ENCODE data around the gene MAP3K6.

MAP3K6 gene

DNA sequence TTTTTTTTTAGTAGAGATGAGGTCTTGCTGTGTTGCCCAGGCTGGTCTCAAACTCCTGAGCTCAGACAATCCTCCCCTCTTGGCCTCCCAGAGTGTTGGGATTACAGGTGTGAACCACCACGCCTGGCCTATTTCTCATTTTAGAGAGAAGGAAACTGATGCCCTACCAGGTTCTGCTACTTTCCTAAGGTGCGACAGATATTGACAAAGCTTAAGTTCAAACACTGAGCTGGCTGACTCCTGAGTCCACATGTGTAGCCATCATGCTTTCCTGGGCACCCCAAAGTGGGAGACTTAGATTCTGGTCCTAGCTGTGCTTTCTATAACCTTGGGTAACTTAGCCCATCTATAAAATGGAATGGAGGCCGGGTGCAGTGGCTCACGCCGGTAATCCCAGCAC lies 49.9 kb downstream of the MAP3K6 start:
- no peak overlapping the region for H3K4me3 ChIP-seq (ENCODE audit: low read depth, low read length)
- TF ChIP-seq, protein P1, sequence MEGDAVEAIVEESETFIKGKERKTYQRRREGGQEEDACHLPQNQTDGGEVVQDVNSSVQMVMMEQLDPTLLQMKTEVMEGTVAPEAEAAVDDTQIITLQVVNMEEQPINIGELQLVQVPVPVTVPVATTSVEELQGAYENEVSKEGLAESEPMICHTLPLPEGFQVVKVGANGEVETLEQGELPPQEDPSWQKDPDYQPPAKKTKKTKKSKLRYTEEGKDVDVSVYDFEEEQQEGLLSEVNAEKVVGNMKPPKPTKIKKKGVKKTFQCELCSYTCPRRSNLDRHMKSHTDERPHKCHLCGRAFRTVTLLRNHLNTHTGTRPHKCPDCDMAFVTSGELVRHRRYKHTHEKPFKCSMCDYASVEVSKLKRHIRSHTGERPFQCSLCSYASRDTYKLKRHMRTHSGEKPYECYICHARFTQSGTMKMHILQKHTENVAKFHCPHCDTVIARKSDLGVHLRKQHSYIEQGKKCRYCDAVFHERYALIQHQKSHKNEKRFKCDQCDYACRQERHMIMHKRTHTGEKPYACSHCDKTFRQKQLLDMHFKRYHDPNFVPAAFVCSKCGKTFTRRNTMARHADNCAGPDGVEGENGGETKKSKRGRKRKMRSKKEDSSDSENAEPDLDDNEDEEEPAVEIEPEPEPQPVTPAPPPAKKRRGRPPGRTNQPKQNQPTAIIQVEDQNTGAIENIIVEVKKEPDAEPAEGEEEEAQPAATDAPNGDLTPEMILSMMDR (IDR thresholded peaks at IDR 0.05; ENCODE audit: borderline replicate concordance, insufficient read depth, low read depth, low read length) = no peak

GRCh38 chr1:27314737-27315136 lies 52.0 kb downstream of the MAP3K6 start:
- no peak overlapping the region for H3K4me3 ChIP-seq (ENCODE audit: low read depth, low read length)
- TF ChIP-seq, protein P1 (IDR thresholded peaks at IDR 0.05; ENCODE audit: borderline replicate concordance, insufficient read depth, low read depth, low read length) = no peak

GRCh38 chr1:27314169-27314568 lies 52.6 kb downstream of the MAP3K6 start:
- no peak overlapping the region for H3K4me3 ChIP-seq (ENCODE audit: low read depth, low read length)
- TF ChIP-seq, protein P1 (IDR thresholded peaks at IDR 0.05; ENCODE audit: borderline replicate concordance, insufficient read depth, low read depth, low read length) = no peak

GRCh38 chr1:27307874-27308598 lies 58.7 kb downstream of the MAP3K6 start:
- H3K4me3 ChIP-seq (ENCODE audit: low read depth, low read length) = no peak overlapping the region
- TF ChIP-seq, protein P1 (IDR thresholded peaks at IDR 0.05; ENCODE audit: borderline replicate concordance, insufficient read depth, low read depth, low read length) = no peak

DNA sequence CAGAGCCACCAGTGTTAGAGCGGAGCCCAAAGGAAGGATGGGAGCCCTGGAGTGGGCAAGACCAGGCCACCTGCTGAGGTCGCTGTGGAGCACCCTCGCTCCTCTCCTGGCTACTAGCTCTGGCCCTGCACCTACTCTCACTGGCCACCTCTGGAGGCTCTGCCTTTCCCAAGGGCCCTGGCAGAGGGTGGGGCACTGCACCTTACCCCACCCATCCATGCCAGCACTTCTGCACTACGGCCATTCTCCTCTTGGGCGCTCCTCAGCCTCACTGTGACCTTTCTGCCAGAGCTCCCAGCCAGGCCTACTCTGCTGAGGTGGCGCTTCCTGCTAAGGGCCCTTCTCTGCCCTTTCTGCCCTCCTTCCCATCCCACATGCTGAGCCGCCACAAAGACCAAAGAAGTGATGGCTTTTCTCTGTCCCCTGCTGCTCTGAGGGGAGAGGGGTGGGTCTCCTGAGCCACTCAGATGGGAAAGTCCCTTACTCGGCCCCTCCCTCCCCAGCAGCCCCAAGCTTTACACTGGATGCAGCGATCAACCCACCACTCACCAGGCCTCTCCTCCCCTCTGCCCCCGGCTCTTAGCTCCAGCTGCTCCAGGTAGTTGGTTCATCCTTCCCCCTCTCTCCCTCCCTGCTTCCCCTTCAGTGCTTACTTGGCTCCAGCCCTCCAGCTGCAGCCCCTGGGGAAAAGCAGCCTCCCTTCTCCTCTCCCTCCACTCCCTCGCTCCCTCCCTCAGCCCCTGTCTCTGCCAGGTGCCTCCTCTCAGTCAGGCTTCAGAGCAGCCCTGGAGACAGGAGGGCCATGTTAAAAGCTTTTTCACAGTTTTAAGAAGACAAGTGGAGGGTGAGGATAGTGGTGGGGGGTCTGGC lies 59.6 kb downstream of the MAP3K6 start:
- TF ChIP-seq, protein P1 (IDR thresholded peaks at IDR 0.05; ENCODE audit: borderline replicate concordance, insufficient read depth, low read depth, low read length) = 0 out of 2 replicates have a peak, but pooled peaks have one; percentile 13
- H3K4me3 ChIP-seq (ENCODE audit: low read depth, low read length) = no peak overlapping the region

DNA sequence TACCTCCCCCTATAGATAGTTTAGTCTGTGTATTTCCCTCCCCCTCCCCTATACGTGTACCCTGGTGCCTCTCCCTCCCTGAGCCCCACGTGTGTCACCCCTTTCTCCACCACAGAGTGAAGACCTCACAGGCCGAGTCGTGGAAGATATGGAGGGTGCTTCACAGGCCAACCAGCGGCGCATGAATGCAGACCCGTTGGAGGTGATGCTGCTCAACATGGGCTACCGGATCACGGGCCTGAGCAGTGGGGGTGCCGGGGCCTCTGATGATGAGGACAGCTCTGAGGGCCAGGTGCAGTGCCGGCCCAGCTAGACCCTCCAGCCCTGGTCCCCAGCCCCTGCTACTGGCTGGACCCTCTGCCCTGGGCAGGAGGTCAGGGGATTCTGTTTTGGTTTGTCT lies 60.7 kb downstream of the MAP3K6 start:
- TF ChIP-seq, protein P1 (IDR thresholded peaks at IDR 0.05; ENCODE audit: borderline replicate concordance, insufficient read depth, low read depth, low read length) = no peak
- H3K4me3 ChIP-seq (ENCODE audit: low read depth, low read length) = no peak overlapping the region
